ENCODE measurements around the gene MRPL21.

MRPL21 gene

GRCh38 chr11:68903288-68904247, at the start of gene MRPL21, which contains the start of gene IGHMBP2:
Gene MRPL21, minus strand, starts transcription at chr11:68903832. Its CDS starts 22 bp downstream, at chr11:68903810.
Gene IGHMBP2, plus strand, starts transcription at chr11:68903891. Its CDS starts 62 bp downstream, at chr11:68903953.
- H3K4me3 ChIP-seq (ENCODE audit: low read length) = peak within 1 kb of the TSS; percentile 100
- TF ChIP-seq CTCF (conservative IDR thresholded peaks at IDR 0.05; ENCODE audit: low read depth, low read length) = no peak
- peak; percentile 44 for DNase-seq (ENCODE audit: low read depth)

DNA sequence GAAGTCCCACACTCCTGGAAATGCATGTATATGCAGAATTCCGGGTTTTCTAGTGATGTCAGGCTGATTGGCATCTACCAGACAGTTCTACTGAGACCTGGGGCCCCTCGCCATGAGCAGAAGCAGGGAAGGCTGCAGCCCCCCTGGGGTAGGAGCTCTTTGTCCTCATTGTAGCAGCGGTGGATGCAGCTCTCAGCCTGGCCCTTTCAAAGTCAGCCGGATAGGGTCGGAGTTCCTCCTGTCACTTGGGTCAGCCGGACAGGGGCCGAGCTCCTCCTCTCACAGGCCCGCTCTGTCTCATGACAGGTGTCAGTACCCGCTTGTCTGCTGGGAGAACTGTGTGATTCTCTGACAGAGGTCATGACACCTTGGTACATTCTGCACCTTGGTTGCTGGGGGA, 47.1 kb upstream of the MRPL21 start:
- no peak for TF ChIP-seq CTCF (conservative IDR thresholded peaks at IDR 0.05; ENCODE audit: low read depth, low read length)
- no peak overlapping the region for H3K4me3 ChIP-seq (ENCODE audit: low read length)
- no peak for DNase-seq (ENCODE audit: low read depth)

DNA sequence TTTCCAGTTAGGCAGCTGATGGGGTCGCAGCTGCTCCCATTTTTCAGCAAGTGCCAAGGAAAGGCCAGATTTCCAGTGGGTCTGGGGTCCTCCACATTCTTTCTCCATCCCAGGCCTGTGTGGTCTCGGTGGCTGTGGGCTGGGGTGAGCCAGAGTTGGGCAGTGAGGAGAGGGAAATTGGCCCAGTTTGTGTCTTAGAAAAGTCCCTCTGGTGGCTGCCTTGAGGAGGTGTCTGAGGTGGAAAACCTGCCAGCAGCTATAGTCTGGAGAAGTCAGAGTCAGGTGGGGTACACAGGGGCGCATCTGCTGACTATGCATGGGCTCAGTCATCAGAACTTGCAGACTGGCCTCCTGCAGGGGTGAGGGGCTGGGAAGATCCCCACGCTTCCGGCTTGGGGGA, 46.6 kb upstream of the MRPL21 start:
- no peak overlapping the region for H3K4me3 ChIP-seq (ENCODE audit: low read length)
- peak; percentile 59 for TF ChIP-seq CTCF (conservative IDR thresholded peaks at IDR 0.05; ENCODE audit: low read depth, low read length)
- peak; percentile 3 for DNase-seq (ENCODE audit: low read depth)

GRCh38 chr11:68948935-68949334, 45.3 kb upstream of the MRPL21 start:
- TF ChIP-seq CTCF (conservative IDR thresholded peaks at IDR 0.05; ENCODE audit: low read depth, low read length) = no peak
- no peak overlapping the region for H3K4me3 ChIP-seq (ENCODE audit: low read length)
- DNase-seq (ENCODE audit: low read depth) = no peak

DNA sequence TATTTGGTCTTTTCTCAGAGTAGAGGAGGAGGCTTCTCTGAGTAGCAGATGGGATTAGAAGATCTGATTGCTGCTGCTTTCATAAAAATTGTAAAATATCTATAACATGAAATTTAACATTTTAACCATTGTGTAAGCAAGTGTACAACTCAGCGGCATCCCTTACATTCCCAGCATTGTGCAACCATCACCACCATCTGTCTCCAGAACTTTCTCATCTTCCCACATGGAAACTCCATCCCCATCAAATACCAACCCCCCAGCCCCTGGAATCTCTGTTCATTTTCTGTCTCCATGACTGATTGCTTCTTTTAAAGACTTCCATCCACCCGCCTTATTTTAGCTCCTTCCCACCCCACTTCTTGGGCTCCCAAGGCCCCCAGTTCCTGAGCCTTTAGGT, 44.9 kb upstream of the MRPL21 start:
- DNase-seq (ENCODE audit: low read depth) = no peak
- no peak overlapping the region for H3K4me3 ChIP-seq (ENCODE audit: low read length)
- no peak for TF ChIP-seq CTCF (conservative IDR thresholded peaks at IDR 0.05; ENCODE audit: low read depth, low read length)

- no peak for DNase-seq (ENCODE audit: low read depth)
- no peak for TF ChIP-seq CTCF (conservative IDR thresholded peaks at IDR 0.05; ENCODE audit: low read depth, low read length)
- H3K4me3 ChIP-seq (ENCODE audit: low read length) = no peak overlapping the region
These were observed 43.5 kb upstream of the MRPL21 start for GRCh38 chr11:68947151-68947550.
